DND-41 (cell line): ENCODE measurements around the gene NRG2.

ENCODE experiments used
- ATAC-seq: fragments of 200-7000 bp; cut with Tn5 transposase; 3 replicates; pipeline ENCODE4 v1.9.1; 2021; ENCODE audit warnings: low read depth; ENCODE audit not compliant: insufficient read depth
- DNase-seq: peaks from one replicate; pipeline ENCODE4 v3.0.0-alpha.2; 2020
- H2AFZ ChIP-seq: 2 replicates; pipeline ENCODE4 v1.6.0; 2012; ENCODE audit warnings: low read depth, low read length
- H3K27ac ChIP-seq: 2 replicates; pipeline ENCODE4 v1.5.1; 2012; ENCODE audit warnings: low read length, inconsistent platforms
- H3K27me3 ChIP-seq: fragments of 200-600 bp; sonication (generic); 2 replicates; pipeline ENCODE4 v1.6.0; 2012; ENCODE audit warnings: low read length, mild to moderate bottlenecking, inconsistent platforms; ENCODE audit not compliant: insufficient read depth, poor library complexity
- H3K36me3 ChIP-seq: 2 replicates; pipeline ENCODE4 v1.5.1; 2012; ENCODE audit warnings: low read length, inconsistent platforms; ENCODE audit not compliant: insufficient read depth
- H3K4me1 ChIP-seq: 2 replicates; pipeline ENCODE4 v1.5.1; 2012; ENCODE audit warnings: mild to moderate bottlenecking, low read length; ENCODE audit not compliant: insufficient read depth
- H3K4me2 ChIP-seq: 2 replicates; pipeline ENCODE4 v1.6.0; 2012; ENCODE audit warnings: mild to moderate bottlenecking, moderate library complexity, low read length, inconsistent platforms; ENCODE audit not compliant: insufficient read depth
- H3K4me3 ChIP-seq, 2 experiments: fragments of 200-600 bp in 1 of 2; shearing (Covaris generic) in 1 of 2; 2 replicates each; pipeline ENCODE4 v1.5.1; 2012 to 2016; ENCODE audit warnings: inconsistent platforms in 2 of 2, low read length in 2 of 2, mild to moderate bottlenecking in 2 of 2, low read depth in 1 of 2, moderate library complexity in 1 of 2
- H3K79me2 ChIP-seq: 2 replicates; pipeline ENCODE4 v1.6.0; 2012; ENCODE audit warnings: low read length, inconsistent platforms; ENCODE audit not compliant: insufficient read depth
- H3K9ac ChIP-seq: 2 replicates; pipeline ENCODE4 v1.6.0; 2012; ENCODE audit warnings: low read depth, mild to moderate bottlenecking, inconsistent platforms, low read length, moderate library complexity
- H3K9me3 ChIP-seq: 2 replicates; pipeline ENCODE4 v1.5.1; 2012; ENCODE audit warnings: low read length, moderate library complexity, mild to moderate bottlenecking, inconsistent platforms; ENCODE audit not compliant: insufficient read depth, severe bottlenecking
- H4K20me1 ChIP-seq: 2 replicates; pipeline ENCODE4 v1.6.0; 2012; ENCODE audit warnings: low read length; ENCODE audit not compliant: insufficient read depth
- CTCF ChIP-seq: IDR thresholded peaks from 2 replicates; pipeline ENCODE4 v1.5.1; 2012; ENCODE audit warnings: borderline replicate concordance, low read length, moderate library complexity, mild to moderate bottlenecking; ENCODE audit not compliant: poor library complexity, severe bottlenecking; ENCODE audit errors: extremely low read depth
- EZH2 ChIP-seq: IDR thresholded peaks from 3 replicates; pipeline ENCODE4 v1.6.1; 2012; ENCODE audit warnings: borderline replicate concordance, low read depth, mild to moderate bottlenecking, moderate library complexity, low read length, inconsistent platforms; ENCODE audit not compliant: severe bottlenecking

Gene NRG2

DNA sequence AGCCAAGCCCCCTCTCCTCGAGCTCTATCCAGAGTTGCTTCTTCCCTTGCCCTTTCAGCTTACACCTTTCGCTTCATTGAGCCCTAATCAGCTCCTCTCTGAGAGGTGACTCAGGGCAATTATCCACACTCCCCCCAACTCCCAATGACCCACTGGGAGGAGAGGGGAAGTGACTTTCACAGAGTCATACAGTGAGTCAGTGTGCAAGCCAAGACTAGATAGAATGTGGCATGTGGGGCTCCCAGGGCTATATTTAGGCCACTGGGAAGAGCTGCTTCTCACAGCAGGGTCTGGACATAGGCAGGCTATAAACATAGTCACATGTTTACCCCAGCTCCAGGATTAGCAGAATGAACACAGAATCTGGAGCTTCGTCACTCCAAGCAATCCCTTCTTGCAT is 57.4 kb downstream of the NRG2 start:
- Histone ChIP-seq H3K27me3 (peaks cover 24% of the 10 kb centered on the region), H3K79me2 (no peaks in the 10 kb centered on the region), H3K36me3 (no peaks in the 10 kb centered on the region), H3K4me2 (no peak overlapping the region), H3K27ac (no peak overlapping the region), H3K4me1 (no peaks in the 10 kb centered on the region), H3K9ac (no peak overlapping the region), H2AFZ (no peak overlapping the region), H3K4me3 (no peak overlapping the region), H3K9me3 (no peaks in the 10 kb centered on the region), H4K20me1 (no peaks in the 10 kb centered on the region)
- ATAC-seq (no peak), DNase-seq (no peak)
- TF ChIP-seq EZH2 (no peak), CTCF (no peak)

DNA sequence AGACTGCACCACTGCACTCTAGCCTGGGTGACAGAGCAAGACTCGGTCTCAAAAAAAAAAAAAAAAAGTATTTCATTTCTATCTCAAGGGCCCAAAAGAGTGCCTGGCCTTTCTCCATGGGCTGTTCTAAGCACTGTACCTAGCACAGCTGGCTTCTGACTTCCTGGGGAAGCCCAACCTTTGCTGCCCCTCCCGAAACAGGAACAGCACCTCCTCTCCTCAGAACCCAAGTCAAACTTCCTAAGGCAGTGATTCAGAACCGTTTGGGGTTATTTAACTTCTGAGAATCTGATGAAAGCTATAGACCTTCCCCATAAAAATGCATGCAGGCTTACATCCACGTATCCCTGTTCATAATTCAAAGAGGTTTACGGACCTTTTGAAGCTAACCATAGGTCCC is 57.8 kb downstream of the NRG2 start:
- Histone ChIP-seq H3K9ac (no peak overlapping the region), H3K9me3 (no peaks in the 10 kb centered on the region), H3K27ac (no peak overlapping the region), H3K79me2 (no peaks in the 10 kb centered on the region), H3K27me3 (peaks cover 25% of the 10 kb centered on the region), H4K20me1 (no peaks in the 10 kb centered on the region), H3K4me2 (no peak overlapping the region), H3K36me3 (no peaks in the 10 kb centered on the region), H3K4me3 (no peak overlapping the region), H2AFZ (no peak overlapping the region), H3K4me1 (no peaks in the 10 kb centered on the region)
- DNase-seq (no peak), ATAC-seq (no peak)
- TF ChIP-seq EZH2 = no peak
- TF ChIP-seq CTCF = no peak

DNA sequence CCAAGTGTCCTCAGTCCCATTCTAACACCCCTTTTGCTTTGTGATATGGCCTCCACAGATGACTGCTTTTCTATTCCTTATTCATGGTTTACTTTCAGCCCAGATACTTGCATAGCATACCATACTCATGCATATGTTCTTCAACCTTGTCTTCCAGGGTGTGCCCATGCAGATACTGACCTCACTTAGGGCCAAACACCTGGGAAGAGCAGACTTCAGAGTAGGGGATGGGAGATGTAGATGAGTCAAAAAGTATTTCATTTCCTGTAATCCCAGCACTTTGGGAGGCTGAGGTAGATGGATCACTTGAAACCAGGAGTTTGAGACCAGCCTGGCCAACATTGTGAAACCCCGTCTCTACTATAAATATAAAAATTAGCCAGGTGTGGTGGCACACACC is 58.3 kb downstream of the NRG2 start:
- Histone ChIP-seq H3K27ac (no peak overlapping the region), H3K79me2 (no peaks in the 10 kb centered on the region), H4K20me1 (no peaks in the 10 kb centered on the region), H3K4me1 (no peaks in the 10 kb centered on the region), H3K27me3 (peaks cover 25% of the 10 kb centered on the region), H3K9me3 (no peaks in the 10 kb centered on the region), H2AFZ (no peak overlapping the region), H3K4me3 (no peak overlapping the region), H3K36me3 (no peaks in the 10 kb centered on the region), H3K9ac (no peak overlapping the region), H3K4me2 (no peak overlapping the region)
- no peak for DNase-seq
- ATAC-seq = no peak
- TF ChIP-seq EZH2 (no peak), CTCF (no peak)

DNA sequence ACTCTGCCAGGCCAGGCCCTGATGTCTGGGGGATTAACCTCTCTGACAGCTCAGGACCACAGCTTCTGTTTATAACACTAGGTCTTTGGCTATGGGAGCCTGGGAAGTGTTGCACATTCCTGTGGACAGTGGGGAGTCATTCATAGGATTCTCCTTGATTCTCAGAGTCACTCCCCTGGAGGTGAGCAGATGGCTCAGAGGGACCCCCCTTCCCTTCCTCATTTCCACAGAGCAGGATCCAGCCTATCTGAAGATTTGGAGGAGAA is 60.2 kb downstream of the NRG2 start:
- no peak overlapping the region for H3K27ac ChIP-seq
- no peak overlapping the region for H3K4me3 ChIP-seq
- ATAC-seq (no peak), DNase-seq (no peak)
- TF ChIP-seq EZH2 (no peak), CTCF (no peak)
- H3K36me3 ChIP-seq = no peaks in the 10 kb centered on the region
- H3K4me1 ChIP-seq = no peaks in the 10 kb centered on the region
- H3K79me2 ChIP-seq = no peaks in the 10 kb centered on the region
- H3K9ac ChIP-seq = no peak overlapping the region
- H3K27me3 ChIP-seq = peaks cover 25% of the 10 kb centered on the region
- H3K9me3 ChIP-seq = no peaks in the 10 kb centered on the region
- H4K20me1 ChIP-seq = no peaks in the 10 kb centered on the region
- H3K4me2 ChIP-seq = no peak overlapping the region
- H2AFZ ChIP-seq = no peak overlapping the region
